ENCODE measurements around the gene PARD6B. TPM values are rescaled to one million over a fixed set of nuclear protein-coding genes. Genes with fewer than 3 reads are reported as not detected.
A peak's percentile ranks its signal among the peaks of the same experiment; 100 is the strongest.
"Not testable (repeated sequence)": the region's sequence is repeated elsewhere in the genome, so short reads cannot be mapped to it uniquely, and the experiment has no call there.

The PARD6B gene
- polyA plus RNA-seq, 4 donors = 1.3 to 28.0 (median 23.9) TPM

GRCh38 chr20:50794846-50795634 is 63.7 kb downstream of the PARD6B start, which contains the start of gene BCAS4:
TSS of gene BCAS4 (plus strand) at chr20:50795061. CDS start at chr20:50795084, 23 bp downstream.
- peak in 2 of 4 donors; percentile 69 to 76 for DNase-seq (ENCODE audit: low read depth in 4 of 4, low spot score in 3 of 4)

- no peak for DNase-seq (ENCODE audit: low read depth in 4 of 4, low spot score in 3 of 4)
These were observed 65.8 kb downstream of the PARD6B start for GRCh38 chr20:50797142-50797541.

GRCh38 chr20:50798650-50799049 is 67.3 kb downstream of the PARD6B start:
- DNase-seq (ENCODE audit: low read depth in 4 of 4, low spot score in 3 of 4) = no peak

- no peak for DNase-seq (ENCODE audit: low read depth in 4 of 4, low spot score in 3 of 4)
These were observed 68.0 kb downstream of the PARD6B start for GRCh38 chr20:50799176-50799889.

GRCh38 chr20:50799890-50800550 is 68.6 kb downstream of the PARD6B start:
- no peak for DNase-seq (ENCODE audit: low read depth in 4 of 4, low spot score in 3 of 4)

- not testable (repeated sequence) for DNase-seq (ENCODE audit: low read depth in 4 of 4, low spot score in 3 of 4)
These were observed 69.8 kb downstream of the PARD6B start for GRCh38 chr20:50800986-50801746.

GRCh38 chr20:50801747-50802125 is 70.4 kb downstream of the PARD6B start:
- DNase-seq (ENCODE audit: low read depth in 4 of 4, low spot score in 3 of 4) = no peak

GRCh38 chr20:50802289-50802688 is 70.9 kb downstream of the PARD6B start:
- DNase-seq (ENCODE audit: low read depth in 4 of 4, low spot score in 3 of 4) = no peak

- DNase-seq (ENCODE audit: low read depth in 4 of 4, low spot score in 3 of 4) = no peak
These were observed 73.3 kb downstream of the PARD6B start for GRCh38 chr20:50804437-50805348.

GRCh38 chr20:50805349-50805684 is 73.9 kb downstream of the PARD6B start:
- DNase-seq (ENCODE audit: low read depth in 4 of 4, low spot score in 3 of 4) = no peak

GRCh38 chr20:50806126-50806768 is 74.9 kb downstream of the PARD6B start:
- no peak for DNase-seq (ENCODE audit: low read depth in 4 of 4, low spot score in 3 of 4)

Other genes starting within 250 kb of the PARD6B start
- gene PTPN1, start 221.2 kb upstream of the PARD6B start, polyA plus RNA-seq (ENCODE audit: insufficient read length in 4 of 4) = 10 to 100 TPM; 22.1 to 33.4 (median 32.0) TPM
- gene RIPOR3, start 40.0 kb upstream of the PARD6B start, polyA plus RNA-seq (ENCODE audit: insufficient read length in 4 of 4) = 1 to 10 TPM; 3.8 to 8.9 (median 5.7) TPM
- gene BCAS4, start 63.5 kb downstream of the PARD6B start, polyA plus RNA-seq (ENCODE audit: insufficient read length in 4 of 4) = 1 to 10 TPM; 3.3 to 5.6 (median 4.6) TPM
- 100 to 1,000 TPM; 111 to 135 (median 127) TPM for gene ADNP, start 199.9 kb downstream of the PARD6B start, polyA plus RNA-seq (ENCODE audit: insufficient read length in 4 of 4)
- 10 to 100 TPM; 54.4 to 82.1 (median 62.3) TPM for gene DPM1, start 227.0 kb downstream of the PARD6B start, polyA plus RNA-seq (ENCODE audit: insufficient read length in 4 of 4)
- 1 to 10 TPM; 3.2 to 5.1 (median 4.7) TPM for gene MOCS3, start 227.2 kb downstream of the PARD6B start, polyA plus RNA-seq (ENCODE audit: insufficient read length in 4 of 4)